ENCODE measurements around the gene LRRC14B.

- TF ChIP-seq CTCF (IDR thresholded peaks at IDR 0.05 in 4 of 5, conservative IDR thresholded peaks at IDR 0.05 in 1 of 5), result no peak
- no peak for TF ChIP-seq POLR2A (IDR thresholded peaks at IDR 0.05)
Measured at GRCh38 chr5:199197-199949, 8.1 kb downstream of the LRRC14B start.
